WERI-Rb-1 (cell line): Measurements from ENCODE around the gene HCFC1.

Experiments used
- DNase-seq: peaks from one replicate; pipeline ENCODE4 v3.0.0-alpha.2; 2020
- H3K27ac ChIP-seq: fragments of 250-450 bp; sonication (Bioruptor Pico); 2 replicates; pipeline ENCODE4 v1.5.1; 2020; ENCODE audit warnings: mild to moderate bottlenecking, moderate library complexity
- H3K27me3 ChIP-seq: fragments of 250-450 bp; sonication (Bioruptor Pico); 2 replicates; pipeline ENCODE4 v1.5.1; 2021; ENCODE audit warnings: mild to moderate bottlenecking, low read depth, moderate library complexity; ENCODE audit not compliant: insufficient read depth, severe bottlenecking
- H3K36me3 ChIP-seq: fragments of 250-450 bp; sonication (Bioruptor Pico); 2 replicates; pipeline ENCODE4 v1.5.1; 2020; ENCODE audit warnings: mild to moderate bottlenecking, moderate library complexity
- H3K4me3 ChIP-seq: 2 replicates; pipeline ENCODE4 v1.5.1; 2011; ENCODE audit warnings: low read depth, mild to moderate bottlenecking, control low read depth, low read length
- H3K9me3 ChIP-seq: fragments of 250-450 bp; sonication (Bioruptor Pico); 2 replicates; pipeline ENCODE4 v1.5.1; 2021; ENCODE audit warnings: mild to moderate bottlenecking, moderate library complexity; ENCODE audit not compliant: severe bottlenecking
- TF ChIP-seq, protein P1 (sequence below): IDR thresholded peaks from 2 replicates; pipeline ENCODE4 v1.5.1; 2011; ENCODE audit warnings: low read depth, mild to moderate bottlenecking, control low read depth, inconsistent platforms, low read length

The HCFC1 gene

GRCh38 chrX:154014429-154015380 lies 43.1 kb upstream of the HCFC1 start:
- Histone ChIP-seq H3K4me3 (no peak overlapping the region), H3K27ac (no peak overlapping the region), H3K9me3 (no peaks in the 10 kb centered on the region), H3K27me3 (peaks cover 10% of the 10 kb centered on the region), H3K36me3 (peaks cover 75% of the 10 kb centered on the region)
- TF ChIP-seq, protein P1, sequence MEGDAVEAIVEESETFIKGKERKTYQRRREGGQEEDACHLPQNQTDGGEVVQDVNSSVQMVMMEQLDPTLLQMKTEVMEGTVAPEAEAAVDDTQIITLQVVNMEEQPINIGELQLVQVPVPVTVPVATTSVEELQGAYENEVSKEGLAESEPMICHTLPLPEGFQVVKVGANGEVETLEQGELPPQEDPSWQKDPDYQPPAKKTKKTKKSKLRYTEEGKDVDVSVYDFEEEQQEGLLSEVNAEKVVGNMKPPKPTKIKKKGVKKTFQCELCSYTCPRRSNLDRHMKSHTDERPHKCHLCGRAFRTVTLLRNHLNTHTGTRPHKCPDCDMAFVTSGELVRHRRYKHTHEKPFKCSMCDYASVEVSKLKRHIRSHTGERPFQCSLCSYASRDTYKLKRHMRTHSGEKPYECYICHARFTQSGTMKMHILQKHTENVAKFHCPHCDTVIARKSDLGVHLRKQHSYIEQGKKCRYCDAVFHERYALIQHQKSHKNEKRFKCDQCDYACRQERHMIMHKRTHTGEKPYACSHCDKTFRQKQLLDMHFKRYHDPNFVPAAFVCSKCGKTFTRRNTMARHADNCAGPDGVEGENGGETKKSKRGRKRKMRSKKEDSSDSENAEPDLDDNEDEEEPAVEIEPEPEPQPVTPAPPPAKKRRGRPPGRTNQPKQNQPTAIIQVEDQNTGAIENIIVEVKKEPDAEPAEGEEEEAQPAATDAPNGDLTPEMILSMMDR: no peak
- no peak for DNase-seq

DNA sequence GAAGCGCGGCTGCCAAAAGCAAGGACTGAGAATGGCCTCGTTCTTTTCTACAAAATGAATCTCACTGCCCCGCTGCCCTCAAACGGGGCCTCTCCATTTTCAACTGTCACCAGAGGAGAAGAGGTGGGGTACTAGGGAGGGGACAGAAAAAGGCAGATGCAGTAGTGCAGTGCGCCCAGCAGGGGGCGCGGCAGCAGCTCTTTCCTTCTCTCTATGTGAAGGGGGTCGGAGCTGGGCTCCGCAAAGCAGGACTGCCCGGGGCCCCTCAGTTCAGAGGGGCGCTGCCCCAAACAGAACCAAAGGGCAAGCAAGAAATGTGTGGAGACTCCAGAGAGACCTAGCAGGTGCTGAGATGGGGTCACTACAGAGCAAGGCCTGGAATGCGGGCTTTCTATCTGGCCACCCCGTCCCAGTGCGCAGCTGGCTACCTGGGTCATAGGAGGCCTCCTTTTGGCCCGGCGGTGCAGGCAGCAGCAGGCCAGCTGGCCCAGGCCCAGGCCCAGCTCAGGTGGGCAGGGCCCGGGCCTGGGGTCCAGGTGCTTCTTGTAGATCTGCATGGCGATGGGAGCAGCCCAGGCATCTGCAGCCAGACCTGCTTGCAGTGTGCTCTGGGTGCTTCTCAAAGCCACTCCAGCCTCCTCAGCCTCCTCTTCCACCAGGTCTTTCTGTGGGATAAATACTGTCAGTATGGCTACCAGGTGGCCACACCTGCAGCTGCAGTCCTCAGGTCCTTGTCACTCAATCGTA lies 42.2 kb upstream of the HCFC1 start:
- Histone ChIP-seq H3K4me3 (no peak overlapping the region), H3K27ac (peak overlapping the region; percentile 1), H3K36me3 (peaks cover 75% of the 10 kb centered on the region), H3K9me3 (no peaks in the 10 kb centered on the region), H3K27me3 (peaks cover 10% of the 10 kb centered on the region)
- DNase-seq: peak; percentile 68
- TF ChIP-seq, protein P1: peak; percentile 98

DNA sequence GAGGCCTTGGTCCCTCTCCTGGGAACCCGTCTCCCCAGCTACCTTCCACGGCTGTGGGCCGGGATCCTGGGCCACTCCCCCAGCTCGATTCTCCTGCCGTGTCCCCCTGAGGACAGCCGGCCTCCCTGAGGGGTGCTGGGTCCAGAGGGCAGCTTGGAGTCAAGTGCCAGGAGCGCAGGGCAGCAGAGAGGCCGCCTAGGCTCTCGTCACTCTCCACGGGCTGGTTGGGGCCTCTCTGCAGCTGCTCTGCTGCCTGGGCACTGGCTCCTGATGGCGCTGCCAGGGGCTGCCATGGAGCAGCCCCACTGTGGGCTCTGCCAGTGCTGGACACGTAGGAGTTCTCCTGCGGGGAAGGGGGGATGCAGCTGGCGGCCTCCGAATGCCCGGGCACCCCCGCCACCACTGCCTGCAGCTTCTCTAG lies 41.4 kb upstream of the HCFC1 start:
- H3K4me3 ChIP-seq: no peak overlapping the region
- peaks cover 10% of the 10 kb centered on the region for H3K27me3 ChIP-seq
- H3K36me3 ChIP-seq: peaks cover 70% of the 10 kb centered on the region

GRCh38 chrX:154012336-154012991 lies 40.8 kb upstream of the HCFC1 start:
- Histone ChIP-seq H3K27ac (peak overlapping the region; percentile 11; the same call in 1 of the 2 replicates), H3K36me3 (peaks cover 71% of the 10 kb centered on the region), H3K4me3 (no peak overlapping the region), H3K9me3 (no peaks in the 10 kb centered on the region), H3K27me3 (peaks cover 10% of the 10 kb centered on the region)
- TF ChIP-seq, protein P1: no peak
- no peak for DNase-seq

More for the DNA sequence above, 41.4 kb upstream of the HCFC1 start:
- Histone ChIP-seq H3K9me3 (no peaks in the 10 kb centered on the region), H3K27ac (peak overlapping the region; percentile 11)
- no peak for DNase-seq
- TF ChIP-seq, protein P1: no peak

DNA sequence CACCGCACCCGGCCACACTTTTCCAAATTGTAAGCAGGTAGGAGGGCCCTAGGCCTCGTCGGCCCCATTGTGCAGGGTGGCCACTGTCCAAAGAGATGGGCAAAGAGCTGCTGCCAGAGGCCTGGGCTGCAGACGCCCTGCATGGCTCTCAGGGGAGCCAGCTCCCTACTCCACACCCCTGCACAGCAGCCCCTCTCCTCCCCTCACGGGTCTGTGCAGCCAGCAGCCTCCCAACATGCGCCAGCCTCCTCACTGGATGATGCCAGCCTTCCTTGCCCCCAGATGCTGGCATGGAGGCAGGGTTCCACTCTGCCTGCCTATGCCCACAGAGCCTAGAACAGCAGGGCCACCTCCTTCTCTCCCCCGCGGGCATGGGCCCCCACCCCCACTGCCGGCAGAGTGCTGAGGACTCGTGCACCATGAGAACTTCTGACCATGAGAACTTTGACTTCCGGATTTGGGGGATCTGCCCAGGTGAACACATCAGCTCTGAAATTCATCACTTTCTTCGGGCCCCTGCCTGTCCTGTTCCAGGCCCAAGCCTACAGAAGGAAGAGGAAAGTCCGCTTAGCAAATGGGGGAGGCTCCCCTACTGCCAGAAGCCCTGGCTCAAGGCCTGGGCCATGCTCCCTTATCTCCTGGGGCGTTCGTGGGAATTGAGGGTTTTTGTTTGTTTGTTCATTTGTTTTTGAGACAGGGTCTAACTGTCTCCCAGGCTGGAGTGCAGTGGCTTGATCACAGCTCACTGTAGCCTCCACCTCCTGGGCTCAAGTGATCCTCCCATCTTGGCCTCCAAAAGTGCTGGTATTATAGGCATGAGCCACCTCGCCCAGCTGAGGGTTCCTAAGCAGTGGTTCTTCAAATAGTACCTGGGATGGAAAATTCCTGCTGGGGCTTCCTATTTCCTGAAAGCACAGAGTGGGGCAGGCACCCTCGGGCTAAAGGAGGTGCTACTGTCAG lies 40.0 kb upstream of the HCFC1 start:
- H3K36me3 ChIP-seq: peaks cover 63% of the 10 kb centered on the region
- no peak overlapping the region for H3K4me3 ChIP-seq
- DNase-seq: no peak
- no peaks in the 10 kb centered on the region for H3K9me3 ChIP-seq
- TF ChIP-seq, protein P1: no peak
- peaks cover 10% of the 10 kb centered on the region for H3K27me3 ChIP-seq
- no peak overlapping the region for H3K27ac ChIP-seq
